ENCODE results near the gene AKT1S1.

The AKT1S1 gene

DNA sequence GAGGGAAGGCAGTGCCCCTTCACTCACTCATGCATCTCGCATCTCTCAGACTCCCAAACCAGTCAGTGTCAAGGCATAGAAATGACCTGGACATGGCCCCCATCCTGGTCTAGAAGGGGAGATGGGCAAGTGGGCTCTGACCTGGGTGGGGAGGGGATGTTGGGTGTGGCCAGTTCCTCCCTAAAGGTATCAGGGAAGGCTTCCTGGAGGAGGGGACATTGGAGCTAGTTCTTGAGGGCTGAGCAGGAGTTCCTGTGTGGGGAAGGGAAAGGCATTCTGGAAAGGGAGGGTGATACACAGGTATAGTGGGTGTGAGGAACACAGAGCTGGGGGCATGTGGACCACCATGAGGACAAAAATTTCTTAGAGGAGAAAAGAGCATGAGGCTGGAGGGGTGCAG, 15.6 kb upstream of the AKT1S1 start:
- H3K4me3 Mint-ChIP-seq: peak overlapping the region; percentile 42
- peak overlapping the region; percentile 49 for H3K27ac Mint-ChIP-seq
- no peak for DNase-seq
- H3K9me3 Mint-ChIP-seq: no peaks in the 10 kb centered on the region
- H3K27me3 Mint-ChIP-seq: no peaks in the 10 kb centered on the region
- peaks cover 61% of the 10 kb centered on the region for H3K4me1 Mint-ChIP-seq (ENCODE audit: low read depth)
- peaks cover 37% of the 10 kb centered on the region for H3K36me3 Mint-ChIP-seq (ENCODE audit: low read depth)

DNA sequence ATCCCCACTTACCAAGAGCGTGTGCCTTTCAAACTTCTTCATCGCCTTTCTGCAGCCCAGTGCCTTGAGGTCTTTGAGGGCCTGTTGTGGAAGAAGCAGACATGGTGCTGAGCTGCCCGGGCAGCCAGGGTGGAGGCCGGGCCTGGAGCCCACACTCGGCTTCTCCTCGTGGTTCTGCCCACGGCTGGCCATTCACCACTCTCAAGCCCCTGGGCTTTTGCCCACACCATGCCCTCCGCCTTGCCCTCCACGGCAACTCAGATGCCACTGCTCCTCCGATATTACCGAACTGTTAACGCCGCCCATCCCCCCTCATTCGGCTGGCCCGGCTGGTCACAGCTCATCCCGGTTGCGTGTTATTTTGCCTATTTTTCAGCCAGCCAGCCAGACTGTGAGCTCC, 14.2 kb upstream of the AKT1S1 start:
- Mint-ChIP-seq H3K4me1 (ENCODE audit: low read depth) (peaks cover 47% of the 10 kb centered on the region), H3K9me3 (no peaks in the 10 kb centered on the region), H3K36me3 (ENCODE audit: low read depth) (peaks cover 41% of the 10 kb centered on the region), H3K27ac (no peak overlapping the region), H3K27me3 (no peaks in the 10 kb centered on the region), H3K4me3 (no peak overlapping the region)
- DNase-seq: no peak

- Mint-ChIP-seq H3K36me3 (ENCODE audit: low read depth) (peaks cover 45% of the 10 kb centered on the region), H3K4me1 (ENCODE audit: low read depth) (peaks cover 40% of the 10 kb centered on the region)
These were observed 13.5 kb upstream of the AKT1S1 start for GRCh38 chr19:49890349-49891311.

DNA sequence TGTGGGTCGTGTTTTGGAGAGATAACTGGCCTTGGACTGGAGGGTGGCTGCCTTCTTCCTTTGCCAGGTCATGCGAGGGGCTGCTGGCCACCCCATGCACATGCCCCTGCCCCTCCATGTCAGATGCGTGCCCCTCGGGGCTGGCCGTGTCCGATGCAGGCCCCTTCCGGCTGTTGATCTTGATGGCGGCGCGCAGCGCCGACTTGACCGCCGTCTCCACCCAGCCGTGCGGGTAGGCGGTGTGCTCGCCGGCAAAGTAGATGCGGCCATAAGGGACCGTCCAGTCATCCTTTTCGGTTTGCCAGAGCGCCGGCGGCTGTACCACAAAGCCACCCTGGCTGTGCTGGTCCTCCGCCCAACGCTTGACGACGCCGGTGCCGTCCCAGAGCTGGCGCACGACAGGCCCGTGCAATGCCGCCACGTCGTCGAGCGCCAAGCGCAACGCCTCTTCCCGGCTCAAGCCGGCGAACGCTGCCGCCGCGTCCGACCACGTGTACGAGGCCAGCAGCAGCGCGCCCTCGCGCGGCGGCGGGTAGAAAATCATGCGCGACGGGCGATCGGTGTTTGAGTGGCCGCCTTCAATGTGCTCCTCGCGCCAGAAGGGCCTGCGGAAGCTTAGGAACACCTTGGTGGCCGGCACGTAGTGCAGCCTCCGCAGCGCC, 12.7 kb upstream of the AKT1S1 start:
- no peaks in the 10 kb centered on the region for H3K9me3 Mint-ChIP-seq
- peak; percentile 82 for DNase-seq
- peak overlapping the region; percentile 63 for H3K4me3 Mint-ChIP-seq
- H3K4me1 Mint-ChIP-seq (ENCODE audit: low read depth): peaks cover 34% of the 10 kb centered on the region
- H3K27me3 Mint-ChIP-seq: no peaks in the 10 kb centered on the region
- peaks cover 52% of the 10 kb centered on the region for H3K36me3 Mint-ChIP-seq (ENCODE audit: low read depth)
- H3K27ac Mint-ChIP-seq: peak overlapping the region; percentile 73

More at GRCh38 chr19:49890349-49891311, 13.5 kb upstream of the AKT1S1 start:
- Mint-ChIP-seq H3K27me3 (no peaks in the 10 kb centered on the region), H3K27ac (peak overlapping the region; percentile 73), H3K9me3 (no peaks in the 10 kb centered on the region), H3K4me3 (peak overlapping the region; percentile 63)
- DNase-seq: peak; percentile 81

GRCh38 chr19:49889038-49889686, 12.0 kb upstream of the AKT1S1 start:
- Mint-ChIP-seq H3K36me3 (ENCODE audit: low read depth) (peaks cover 58% of the 10 kb centered on the region), H3K4me1 (ENCODE audit: low read depth) (peaks cover 29% of the 10 kb centered on the region), H3K27ac (peak overlapping the region; percentile 22), H3K9me3 (no peaks in the 10 kb centered on the region), H3K4me3 (no peak overlapping the region), H3K27me3 (no peaks in the 10 kb centered on the region)
- no peak for DNase-seq

- DNase-seq: no peak
- Mint-ChIP-seq H3K4me1 (ENCODE audit: low read depth) (peaks cover 26% of the 10 kb centered on the region), H3K27me3 (no peaks in the 10 kb centered on the region), H3K36me3 (ENCODE audit: low read depth) (peaks cover 61% of the 10 kb centered on the region), H3K9me3 (no peaks in the 10 kb centered on the region), H3K27ac (no peak overlapping the region), H3K4me3 (no peak overlapping the region)
These were observed 11.3 kb upstream of the AKT1S1 start for GRCh38 chr19:49888510-49888824.

GRCh38 chr19:49887665-49888509, 10.7 kb upstream of the AKT1S1 start:
- Mint-ChIP-seq H3K9me3 (no peaks in the 10 kb centered on the region), H3K4me3 (no peak overlapping the region), H3K4me1 (ENCODE audit: low read depth) (peaks cover 20% of the 10 kb centered on the region), H3K36me3 (ENCODE audit: low read depth) (peaks cover 62% of the 10 kb centered on the region), H3K27me3 (no peaks in the 10 kb centered on the region), H3K27ac (no peak overlapping the region)
- DNase-seq: no peak

GRCh38 chr19:49887037-49887664, 10.0 kb upstream of the AKT1S1 start:
- H3K36me3 Mint-ChIP-seq (ENCODE audit: low read depth): peaks cover 62% of the 10 kb centered on the region
- DNase-seq: no peak
- no peak overlapping the region for H3K4me3 Mint-ChIP-seq
- H3K4me1 Mint-ChIP-seq (ENCODE audit: low read depth): peaks cover 14% of the 10 kb centered on the region
- no peak overlapping the region for H3K27ac Mint-ChIP-seq
- H3K9me3 Mint-ChIP-seq: no peaks in the 10 kb centered on the region
- H3K27me3 Mint-ChIP-seq: no peaks in the 10 kb centered on the region

- peaks cover 74% of the 10 kb centered on the region for H3K36me3 Mint-ChIP-seq (ENCODE audit: low read depth)
- no peak overlapping the region for H3K4me3 Mint-ChIP-seq
- H3K27me3 Mint-ChIP-seq: no peaks in the 10 kb centered on the region
- H3K27ac Mint-ChIP-seq: peak overlapping the region; percentile 57
- H3K4me1 Mint-ChIP-seq (ENCODE audit: low read depth): peaks cover 4% of the 10 kb centered on the region
- no peak for DNase-seq
- H3K9me3 Mint-ChIP-seq: no peaks in the 10 kb centered on the region
These were observed 7.6 kb upstream of the AKT1S1 start for GRCh38 chr19:49884760-49885159.

DNA sequence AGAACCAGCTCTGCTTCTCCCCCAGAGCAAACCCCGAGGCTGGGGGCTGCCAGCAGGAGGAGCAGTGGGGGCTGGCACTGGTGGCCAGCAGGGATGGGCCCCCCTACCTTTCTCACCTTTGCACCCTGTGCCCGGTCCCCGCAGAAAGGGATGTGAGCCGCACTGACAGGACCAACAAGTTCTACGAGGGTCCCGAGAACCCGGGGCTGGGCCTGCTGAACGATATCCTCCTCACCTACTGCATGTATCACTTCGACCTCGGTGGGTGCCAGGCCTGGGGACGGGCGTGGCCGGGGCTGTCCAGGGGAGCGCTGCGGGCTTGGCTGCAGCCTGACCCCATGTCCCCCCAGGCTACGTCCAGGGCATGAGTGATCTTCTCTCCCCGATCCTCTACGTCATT, 7.0 kb upstream of the AKT1S1 start:
- DNase-seq: no peak
- no peak overlapping the region for H3K4me3 Mint-ChIP-seq
- H3K4me1 Mint-ChIP-seq (ENCODE audit: low read depth): peaks cover 6% of the 10 kb centered on the region
- H3K27me3 Mint-ChIP-seq: no peaks in the 10 kb centered on the region
- H3K27ac Mint-ChIP-seq: peak overlapping the region; percentile 57
- H3K36me3 Mint-ChIP-seq (ENCODE audit: low read depth): peaks cover 72% of the 10 kb centered on the region
- no peaks in the 10 kb centered on the region for H3K9me3 Mint-ChIP-seq

GRCh38 chr19:49883094-49883493, 5.9 kb upstream of the AKT1S1 start:
- no peak for DNase-seq
- no peak overlapping the region for H3K4me3 Mint-ChIP-seq
- H3K9me3 Mint-ChIP-seq: no peaks in the 10 kb centered on the region
- peaks cover 73% of the 10 kb centered on the region for H3K36me3 Mint-ChIP-seq (ENCODE audit: low read depth)
- no peak overlapping the region for H3K27ac Mint-ChIP-seq
- peaks cover 16% of the 10 kb centered on the region for H3K4me1 Mint-ChIP-seq (ENCODE audit: low read depth)
- H3K27me3 Mint-ChIP-seq: no peaks in the 10 kb centered on the region

GRCh38 chr19:49882643-49883042, 5.5 kb upstream of the AKT1S1 start:
- Mint-ChIP-seq H3K4me1 (ENCODE audit: low read depth) (peaks cover 19% of the 10 kb centered on the region), H3K4me3 (no peak overlapping the region), H3K27me3 (no peaks in the 10 kb centered on the region), H3K9me3 (no peaks in the 10 kb centered on the region), H3K27ac (no peak overlapping the region), H3K36me3 (ENCODE audit: low read depth) (peaks cover 75% of the 10 kb centered on the region)
- DNase-seq: no peak

GRCh38 chr19:49881672-49882394, 4.7 kb upstream of the AKT1S1 start:
- H3K27ac Mint-ChIP-seq: no peak overlapping the region

More at GRCh38 chr19:49881672-49882394, 4.7 kb upstream of the AKT1S1 start:
- peaks cover 19% of the 10 kb centered on the region for H3K4me1 Mint-ChIP-seq (ENCODE audit: low read depth)
- DNase-seq: no peak
- H3K4me3 Mint-ChIP-seq: no peak overlapping the region
- no peaks in the 10 kb centered on the region for H3K27me3 Mint-ChIP-seq
- peaks cover 73% of the 10 kb centered on the region for H3K36me3 Mint-ChIP-seq (ENCODE audit: low read depth)
- no peaks in the 10 kb centered on the region for H3K9me3 Mint-ChIP-seq

Measured in activated T-cell treated with anti-CD3 and anti-CD28 coated beads, Interleukin-2, amount 50 U/mL, for 24 hours (primary cell).